Heart left ventricle (tissue), 13 donors: Measurements from ENCODE around the gene HRH3.

Experiments
- POLR2A ChIP-seq, 2 donors: fragments of 450-650 bp; IDR thresholded peaks; one replicate each; pipeline ENCODE4 v1.6.1; 2017; ENCODE audit warnings: antibody characterized with exemption in 2 of 2, mild to moderate bottlenecking in 2 of 2, moderate library complexity in 2 of 2
- TF ChIP-seq, protein P1 (sequence below), 12 donors: fragments of 200-600 bp; sonication (generic) in 4 of 12; IDR thresholded peaks; one replicate each; pipeline versions ENCODE4 v1.5.0 to v1.8.0; 2018 to 2022; ENCODE audit warnings: antibody characterized with exemption in 12 of 12, mild to moderate bottlenecking in 5 of 12
- donor health status: ischemic (EF 13 %, LVEDD 7.1; RV severe dilation, severe dysfunction).
- donor health status: DM: no; HTN: yes; CAD: no.
- donor health status: DM: no; HTN: no; CAD: no.
- donor health status: ischemic (EF 25% LVEDD 6.9; RV normal size, moderate dysfunction).
- donor health status: ischemic (EF 25% LVEDD 5.7; RV mildly dilated, moderate dysfunction).
- donor health status: ischemic (EF 35%, LVEDD 5.7; RV mildly dilated, moderate dysfunction).
- donor health status: nonischemic (EF 11% LVEDD 7.7; RV severe dilation, severe dysfunction).
- donor health status: DM: yes; HTN: yes; CAD: no.
- donor health status: PGD.
- donor health status: ischemic (EF 29% LVEDD 5.4; RV normal size, mild dysfunction).
- donor health status: nonischemic (EF 23%, LVEDD 6.1; RV moderate dilation, normal function).

DNA sequence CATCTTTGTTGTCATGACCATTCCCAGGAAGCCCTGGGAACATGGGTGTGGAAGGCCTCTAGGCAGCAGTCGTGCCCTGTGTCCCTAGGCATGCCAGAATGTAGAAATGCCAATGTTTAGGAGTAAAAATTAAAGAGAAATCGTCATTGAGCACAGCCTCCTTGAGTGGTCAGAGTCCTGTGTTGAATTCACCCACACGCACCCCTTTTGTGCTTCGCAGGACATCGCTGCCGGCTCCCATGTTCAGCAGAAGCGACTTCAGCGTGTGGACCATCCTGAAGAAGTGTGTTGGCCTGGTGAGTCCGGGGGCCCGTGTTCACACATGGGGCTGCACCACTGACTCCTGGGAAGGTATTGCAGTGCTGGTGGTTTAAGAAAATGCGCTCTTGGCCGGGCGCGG, 43.3 kb upstream of the HRH3 start:
- TF ChIP-seq, protein P1, sequence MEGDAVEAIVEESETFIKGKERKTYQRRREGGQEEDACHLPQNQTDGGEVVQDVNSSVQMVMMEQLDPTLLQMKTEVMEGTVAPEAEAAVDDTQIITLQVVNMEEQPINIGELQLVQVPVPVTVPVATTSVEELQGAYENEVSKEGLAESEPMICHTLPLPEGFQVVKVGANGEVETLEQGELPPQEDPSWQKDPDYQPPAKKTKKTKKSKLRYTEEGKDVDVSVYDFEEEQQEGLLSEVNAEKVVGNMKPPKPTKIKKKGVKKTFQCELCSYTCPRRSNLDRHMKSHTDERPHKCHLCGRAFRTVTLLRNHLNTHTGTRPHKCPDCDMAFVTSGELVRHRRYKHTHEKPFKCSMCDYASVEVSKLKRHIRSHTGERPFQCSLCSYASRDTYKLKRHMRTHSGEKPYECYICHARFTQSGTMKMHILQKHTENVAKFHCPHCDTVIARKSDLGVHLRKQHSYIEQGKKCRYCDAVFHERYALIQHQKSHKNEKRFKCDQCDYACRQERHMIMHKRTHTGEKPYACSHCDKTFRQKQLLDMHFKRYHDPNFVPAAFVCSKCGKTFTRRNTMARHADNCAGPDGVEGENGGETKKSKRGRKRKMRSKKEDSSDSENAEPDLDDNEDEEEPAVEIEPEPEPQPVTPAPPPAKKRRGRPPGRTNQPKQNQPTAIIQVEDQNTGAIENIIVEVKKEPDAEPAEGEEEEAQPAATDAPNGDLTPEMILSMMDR (IDR thresholded peaks at IDR 0.05) = no peak
- no peak for TF ChIP-seq POLR2A (IDR thresholded peaks at IDR 0.05)
